Loucy (cell line): ENCODE measurements around the gene TENM3.

Experiments
- H2AFZ ChIP-seq: fragments of 200-600 bp; sonication (generic); 2 replicates; pipeline ENCODE4 v1.6.0; 2016; ENCODE audit warnings: antibody characterized with exemption, mild to moderate bottlenecking, low read length, moderate library complexity
- H3F3A ChIP-seq: fragments of 200-600 bp; 2 replicates; pipeline ENCODE4 v1.6.0; 2016; ENCODE audit warnings: antibody characterized with exemption, low read depth, mild to moderate bottlenecking
- H3K27me3 ChIP-seq: fragments of 200-600 bp; sonication (generic); 2 replicates; pipeline ENCODE4 v1.6.1; 2014; ENCODE audit warnings: low read length, mild to moderate bottlenecking; ENCODE audit not compliant: insufficient read depth, poor library complexity, severe bottlenecking
- H3K36me3 ChIP-seq: fragments of 200-600 bp; sonication (generic); 2 replicates; pipeline ENCODE4 v1.6.1; 2016; ENCODE audit warnings: low read length; ENCODE audit not compliant: insufficient read depth
- H3K4me1 ChIP-seq: fragments of 200-600 bp; sonication (generic); 2 replicates; pipeline ENCODE4 v1.5.1; 2014; ENCODE audit warnings: low read length, mild to moderate bottlenecking; ENCODE audit not compliant: insufficient read depth, poor library complexity, severe bottlenecking
- H3K4me2 ChIP-seq: fragments of 200-600 bp; sonication (generic); 2 replicates; pipeline ENCODE4 v1.6.0; 2014; ENCODE audit warnings: antibody characterized with exemption, low read length, low read depth, mild to moderate bottlenecking; ENCODE audit not compliant: poor library complexity, severe bottlenecking
- H3K4me3 ChIP-seq: fragments of 200-600 bp; sonication (generic); 2 replicates; pipeline ENCODE4 v1.5.1; 2014; ENCODE audit warnings: low read length, mild to moderate bottlenecking, mixed read lengths; ENCODE audit not compliant: poor library complexity, severe bottlenecking
- H3K79me2 ChIP-seq: fragments of 200-600 bp; sonication (generic); 2 replicates; pipeline ENCODE4 v1.6.1; 2014; ENCODE audit warnings: low read length; ENCODE audit not compliant: insufficient read depth
- H3K9ac ChIP-seq: fragments of 200-600 bp; sonication (generic); 2 replicates; pipeline ENCODE4 v1.6.0; 2014; ENCODE audit warnings: mild to moderate bottlenecking, low read depth, low read length, moderate library complexity; ENCODE audit not compliant: poor library complexity, severe bottlenecking
- H3K9me2 ChIP-seq: fragments of 200-600 bp; sonication (generic); replicated peaks from 2 replicates; pipeline ENCODE4 v1.6.1; 2016; ENCODE audit warnings: low read depth, low read length, mixed read lengths
- H3K9me3 ChIP-seq: fragments of 200-600 bp; sonication (generic); 2 replicates; pipeline ENCODE4 v1.6.1; 2014; ENCODE audit warnings: mild to moderate bottlenecking, antibody characterized with exemption, low read length, low read depth; ENCODE audit not compliant: insufficient read depth
- H4K20me1 ChIP-seq: fragments of 200-600 bp; sonication (generic); 2 replicates; pipeline ENCODE4 v1.6.0; 2014; ENCODE audit warnings: antibody characterized with exemption, low read length, mild to moderate bottlenecking; ENCODE audit not compliant: insufficient read depth, poor library complexity, severe bottlenecking
- CTCF ChIP-seq: fragments of 200-600 bp; sonication (generic); conservative IDR thresholded peaks from 2 replicates; pipeline ENCODE4 v1.5.1; 2014; ENCODE audit warnings: mild to moderate bottlenecking, antibody characterized with exemption, low read length
- EZH2phosphoT487 ChIP-seq: fragments of 200-600 bp; IDR thresholded peaks from 2 replicates; pipeline ENCODE4 v1.6.1; 2018; ENCODE audit warnings: antibody characterized with exemption, mild to moderate bottlenecking, moderate library complexity, borderline replicate concordance

Gene TENM3

DNA sequence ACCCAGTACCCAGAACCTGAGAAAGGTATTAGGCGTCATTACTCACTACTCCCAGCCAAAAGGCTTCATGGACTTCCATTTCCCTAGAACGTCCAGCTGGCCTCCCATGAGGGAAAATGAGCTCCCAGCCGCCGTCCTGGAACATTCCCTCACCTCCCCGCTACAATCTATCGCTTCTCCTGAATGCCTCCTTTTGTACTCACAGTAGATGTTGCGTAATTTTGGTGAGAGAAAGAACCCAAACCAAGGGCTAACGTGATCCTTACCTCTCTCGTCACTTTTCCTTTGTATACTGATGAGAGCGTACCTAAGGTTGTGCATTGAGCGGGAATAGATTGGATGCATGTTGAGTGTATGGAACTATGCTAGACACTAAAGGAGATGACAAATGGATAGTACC lies 161.9 kb downstream of the TENM3 start:
- Histone ChIP-seq H3K9me3 (no peaks in the 10 kb centered on the region), H3K27me3 (no peaks in the 10 kb centered on the region), H3K4me1 (no peaks in the 10 kb centered on the region), H2AFZ (no peak overlapping the region), H3K4me2 (no peak overlapping the region), H3K4me3 (no peak overlapping the region), H4K20me1 (no peaks in the 10 kb centered on the region), H3K9ac (no peak overlapping the region), H3K36me3 (no peaks in the 10 kb centered on the region), H3F3A (no peaks in the 10 kb centered on the region), H3K9me2 (no peaks in the 10 kb centered on the region), H3K79me2 (no peaks in the 10 kb centered on the region)
- no peak for TF ChIP-seq CTCF
- no peak for TF ChIP-seq EZH2phosphoT487

- Histone ChIP-seq H3K9ac (no peak overlapping the region), H4K20me1 (no peaks in the 10 kb centered on the region)
Measured at GRCh38 chr4:182409271-182409670, 166.1 kb downstream of the TENM3 start.

GRCh38 chr4:182411391-182411790 lies 168.2 kb downstream of the TENM3 start:
- Histone ChIP-seq H3K79me2 (no peaks in the 10 kb centered on the region), H3K36me3 (no peaks in the 10 kb centered on the region), H3K4me2 (no peak overlapping the region), H3K4me1 (no peaks in the 10 kb centered on the region), H4K20me1 (no peaks in the 10 kb centered on the region), H3K9me3 (0 out of 2 replicates have a peak, but pooled peaks cover 3% of the 10 kb centered on the region), H3K9ac (no peak overlapping the region), H3K27me3 (no peaks in the 10 kb centered on the region), H3K4me3 (no peak overlapping the region), H3K9me2 (no peaks in the 10 kb centered on the region), H3F3A (no peaks in the 10 kb centered on the region), H2AFZ (no peak overlapping the region)
- TF ChIP-seq EZH2phosphoT487, result no peak

More at GRCh38 chr4:182409271-182409670, 166.1 kb downstream of the TENM3 start:
- no peaks in the 10 kb centered on the region for H3K27me3 ChIP-seq
- H3K4me1 ChIP-seq, result no peaks in the 10 kb centered on the region
- H3K4me2 ChIP-seq, result no peak overlapping the region
- no peak overlapping the region for H3K4me3 ChIP-seq
- no peak for TF ChIP-seq CTCF
- TF ChIP-seq EZH2phosphoT487, result no peak
- no peak overlapping the region for H2AFZ ChIP-seq
- no peaks in the 10 kb centered on the region for H3F3A ChIP-seq
- H3K36me3 ChIP-seq, result no peaks in the 10 kb centered on the region
- no peaks in the 10 kb centered on the region for H3K9me2 ChIP-seq
- no peaks in the 10 kb centered on the region for H3K79me2 ChIP-seq
- 0 out of 2 replicates have a peak, but pooled peaks cover 3% of the 10 kb centered on the region for H3K9me3 ChIP-seq

GRCh38 chr4:182413550-182413949 lies 170.3 kb downstream of the TENM3 start:
- no peak overlapping the region for H2AFZ ChIP-seq
- no peak overlapping the region for H3K9ac ChIP-seq
- TF ChIP-seq CTCF, result no peak
- TF ChIP-seq EZH2phosphoT487, result no peak
- H3K9me3 ChIP-seq, result 0 out of 2 replicates have a peak, but pooled peaks cover 3% of the 10 kb centered on the region
- H4K20me1 ChIP-seq, result no peaks in the 10 kb centered on the region
- no peaks in the 10 kb centered on the region for H3K9me2 ChIP-seq
- H3F3A ChIP-seq, result no peaks in the 10 kb centered on the region
- no peaks in the 10 kb centered on the region for H3K36me3 ChIP-seq
- no peaks in the 10 kb centered on the region for H3K79me2 ChIP-seq
- H3K4me3 ChIP-seq, result no peak overlapping the region
- no peak overlapping the region for H3K4me2 ChIP-seq
- H3K4me1 ChIP-seq, result no peaks in the 10 kb centered on the region
- no peaks in the 10 kb centered on the region for H3K27me3 ChIP-seq
